GM12891 (cell line): ENCODE results near the gene CA10.
A peak's percentile ranks its signal among the peaks of the same experiment; 100 is the strongest.

Experiments used
- DNase-seq: peaks from one replicate; pipeline ENCODE4 v3.0.0; 2011; ENCODE audit warnings: low spot score; ENCODE audit not compliant: insufficient read length
- FAIRE-seq: peaks from 2 replicates; lab custom pipeline; 2011; peaks lifted over from hg19 to GRCh38; lab: Jason Lieb, UNC
- PAX5 ChIP-seq: IDR thresholded peaks from 2 replicates; pipeline ENCODE4 v1.6.1; 2011; ENCODE audit warnings: low read length, moderate library complexity, mild to moderate bottlenecking; ENCODE audit not compliant: insufficient read depth, severe bottlenecking
- POLR2A ChIP-seq: IDR thresholded peaks from 2 replicates; pipeline ENCODE4 v1.6.1; 2011; ENCODE audit warnings: low read depth, low read length, control low read depth
- POLR2AphosphoS5 ChIP-seq: IDR thresholded peaks from 2 replicates; pipeline ENCODE4 v1.6.1; 2011; ENCODE audit warnings: low read depth, low read length, control low read depth
- POU2F2 ChIP-seq: IDR thresholded peaks from 2 replicates; pipeline ENCODE4 v1.6.1; 2011; ENCODE audit warnings: low read depth, mild to moderate bottlenecking, control low read depth, low read length, moderate library complexity
- SPI1 ChIP-seq: IDR thresholded peaks from 2 replicates; pipeline ENCODE4 v1.6.1; 2011; ENCODE audit warnings: low read depth, low read length, control low read depth
- TAF1 ChIP-seq: IDR thresholded peaks from 2 replicates; pipeline ENCODE4 v1.6.1; 2011; ENCODE audit warnings: low read depth, low read length, control low read depth

Gene CA10

GRCh38 chr17:52147872-52148271 is 10.6 kb downstream of the CA10 start:
- no peak for DNase-seq
- TF ChIP-seq SPI1 (peak; percentile 48; the same call in 1 of the 2 replicates), PAX5 (no peak)
- no peak for FAIRE-seq

- FAIRE-seq (no peak), DNase-seq (no peak)
- no peak for TF ChIP-seq POLR2A
- TF ChIP-seq SPI1, result no peak
- no peak for TF ChIP-seq POLR2AphosphoS5
- TF ChIP-seq PAX5, result no peak
- TF ChIP-seq TAF1, result no peak
- no peak for TF ChIP-seq POU2F2
These were observed 11.1 kb downstream of the CA10 start for GRCh38 chr17:52147431-52147830.

GRCh38 chr17:52145476-52145875 is 13.0 kb downstream of the CA10 start:
- FAIRE-seq (no peak), DNase-seq (no peak)
- TF ChIP-seq POLR2AphosphoS5, result no peak
- TF ChIP-seq POU2F2, result no peak
- no peak for TF ChIP-seq PAX5
- no peak for TF ChIP-seq SPI1
- TF ChIP-seq POLR2A, result no peak
- TF ChIP-seq TAF1, result no peak

- no peak for TF ChIP-seq POU2F2
- TF ChIP-seq SPI1, result no peak
- no peak for TF ChIP-seq TAF1
- no peak for TF ChIP-seq POLR2AphosphoS5
- no peak for TF ChIP-seq PAX5
- TF ChIP-seq POLR2A, result no peak
- FAIRE-seq, result no peak
- DNase-seq, result no peak
These were observed 15.0 kb downstream of the CA10 start for GRCh38 chr17:52143542-52143941.

- no peak for TF ChIP-seq POU2F2
- TF ChIP-seq TAF1, result no peak
- TF ChIP-seq POLR2AphosphoS5, result no peak
- no peak for TF ChIP-seq PAX5
- TF ChIP-seq SPI1, result no peak
- no peak for TF ChIP-seq POLR2A
- FAIRE-seq (no peak), DNase-seq (no peak)
These were observed 17.9 kb downstream of the CA10 start for GRCh38 chr17:52140601-52141000.

GRCh38 chr17:52138752-52139151 is 19.8 kb downstream of the CA10 start:
- FAIRE-seq (no peak), DNase-seq (no peak)
- TF ChIP-seq SPI1, result no peak
- TF ChIP-seq POU2F2, result no peak
- no peak for TF ChIP-seq POLR2AphosphoS5
- no peak for TF ChIP-seq TAF1
- no peak for TF ChIP-seq PAX5
- no peak for TF ChIP-seq POLR2A

GRCh38 chr17:52138350-52138749 is 20.2 kb downstream of the CA10 start:
- DNase-seq (no peak), FAIRE-seq (no peak)
- no peak for TF ChIP-seq TAF1
- no peak for TF ChIP-seq POU2F2
- TF ChIP-seq PAX5, result no peak
- no peak for TF ChIP-seq SPI1
- TF ChIP-seq POLR2AphosphoS5, result no peak
- TF ChIP-seq POLR2A, result no peak

- no peak for FAIRE-seq
- no peak for DNase-seq
- TF ChIP-seq POLR2AphosphoS5, result no peak
These were observed 22.3 kb downstream of the CA10 start for GRCh38 chr17:52136166-52136565.

GRCh38 chr17:52134641-52135040 is 23.9 kb downstream of the CA10 start:
- FAIRE-seq (no peak), DNase-seq (no peak)
- TF ChIP-seq TAF1 (no peak), POU2F2 (no peak), SPI1 (no peak), POLR2A (no peak), PAX5 (no peak), POLR2AphosphoS5 (no peak)

- no peak for DNase-seq
- TF ChIP-seq PAX5, result no peak
- TF ChIP-seq SPI1, result no peak
- no peak for TF ChIP-seq TAF1
- no peak for TF ChIP-seq POLR2A
- no peak for TF ChIP-seq POLR2AphosphoS5
- no peak for TF ChIP-seq POU2F2
- FAIRE-seq, result no peak
These were observed 29.8 kb downstream of the CA10 start for GRCh38 chr17:52128721-52129120.

GRCh38 chr17:52124993-52125392 is 33.5 kb downstream of the CA10 start:
- TF ChIP-seq SPI1 (no peak), POU2F2 (no peak), POLR2A (no peak), PAX5 (no peak), TAF1 (no peak), POLR2AphosphoS5 (no peak)
- DNase-seq, result no peak
- no peak for FAIRE-seq

- no peak for TF ChIP-seq TAF1
- TF ChIP-seq POLR2A, result no peak
- TF ChIP-seq PAX5, result no peak
- no peak for TF ChIP-seq POU2F2
- TF ChIP-seq SPI1, result no peak
- TF ChIP-seq POLR2AphosphoS5, result no peak
- FAIRE-seq, result no peak
These were observed 34.0 kb downstream of the CA10 start for GRCh38 chr17:52124561-52124960.

More at GRCh38 chr17:52124561-52124960, 34.0 kb downstream of the CA10 start:
- DNase-seq, result no peak
